ENCODE measurements around the gene RPH3AL.

Gene RPH3AL

GRCh38 chr17:336110-337021 lies 16.2 kb downstream of the RPH3AL start:
- DNase-seq (ENCODE audit: low spot score) (peak; percentile 31), FAIRE-seq (no peak)

GRCh38 chr17:335691-336090 lies 16.9 kb downstream of the RPH3AL start:
- no peak for DNase-seq (ENCODE audit: low spot score)
- no peak for FAIRE-seq

GRCh38 chr17:334974-335481 lies 17.6 kb downstream of the RPH3AL start:
- DNase-seq (ENCODE audit: low spot score) (no peak), FAIRE-seq (no peak)

- no peak for FAIRE-seq
- no peak for DNase-seq (ENCODE audit: low spot score)
Measured at GRCh38 chr17:333626-334396, 18.8 kb downstream of the RPH3AL start.

GRCh38 chr17:332558-333322 lies 19.9 kb downstream of the RPH3AL start:
- no peak for DNase-seq (ENCODE audit: low spot score)
- no peak for FAIRE-seq

- DNase-seq (ENCODE audit: low spot score) (no peak), FAIRE-seq (no peak)
Measured at GRCh38 chr17:332023-332422, 20.6 kb downstream of the RPH3AL start.

GRCh38 chr17:330993-331701 lies 21.5 kb downstream of the RPH3AL start:
- FAIRE-seq (no peak), DNase-seq (ENCODE audit: low spot score) (no peak)

GRCh38 chr17:329784-330420 lies 22.7 kb downstream of the RPH3AL start:
- no peak for DNase-seq (ENCODE audit: low spot score)
- no peak for FAIRE-seq

- no peak for DNase-seq (ENCODE audit: low spot score)
- FAIRE-seq, result no peak
Measured at GRCh38 chr17:327971-328370, 24.6 kb downstream of the RPH3AL start.

GRCh38 chr17:327296-327695 lies 25.3 kb downstream of the RPH3AL start:
- DNase-seq (ENCODE audit: low spot score) (no peak), FAIRE-seq (no peak)

- DNase-seq (ENCODE audit: low spot score) (no peak), FAIRE-seq (no peak)
Measured at GRCh38 chr17:326010-326621, 26.5 kb downstream of the RPH3AL start.

GRCh38 chr17:325270-326009 lies 27.2 kb downstream of the RPH3AL start:
- DNase-seq (ENCODE audit: low spot score), result no peak
- FAIRE-seq, result no peak

GRCh38 chr17:323721-324571 lies 28.7 kb downstream of the RPH3AL start:
- FAIRE-seq (no peak), DNase-seq (ENCODE audit: low spot score) (no peak)

GRCh38 chr17:323181-323580 lies 29.4 kb downstream of the RPH3AL start:
- DNase-seq (ENCODE audit: low spot score) (no peak), FAIRE-seq (no peak)

- DNase-seq (ENCODE audit: low spot score) (no peak), FAIRE-seq (no peak)
Measured at GRCh38 chr17:322006-322780, 30.4 kb downstream of the RPH3AL start.

- FAIRE-seq (no peak), DNase-seq (ENCODE audit: low spot score) (no peak)
Measured at GRCh38 chr17:321386-321941, 31.1 kb downstream of the RPH3AL start.

GRCh38 chr17:320809-321385 lies 31.7 kb downstream of the RPH3AL start:
- DNase-seq (ENCODE audit: low spot score) (no peak), FAIRE-seq (no peak)

All from urothelium cell line (cell line).